Muscle layer of colon (tissue), 2 donors: ENCODE data around the gene POM121C.
"Not testable (repeated sequence)": the region's sequence is repeated elsewhere in the genome, so short reads cannot be mapped to it uniquely, and the experiment has no call there.

ENCODE experiments used
- H3K27ac ChIP-seq: one replicate; pipeline ENCODE4 v1.7.0; 2013; ENCODE audit warnings: low read depth, mild to moderate bottlenecking, low read length, moderate library complexity
- H3K27me3 ChIP-seq, 2 donors: one replicate each; pipeline ENCODE4 v1.7.0; 2013; ENCODE audit warnings: low read length in 2 of 2, mild to moderate bottlenecking in 2 of 2; ENCODE audit not compliant: insufficient read depth in 2 of 2, control insufficient read depth in 1 of 2
- H3K36me3 ChIP-seq: one replicate; pipeline ENCODE4 v1.7.0; 2013; ENCODE audit warnings: mild to moderate bottlenecking, low read length; ENCODE audit not compliant: insufficient read depth
- H3K4me1 ChIP-seq: one replicate; pipeline ENCODE4 v1.7.0; 2013; ENCODE audit warnings: mild to moderate bottlenecking, low read length; ENCODE audit not compliant: insufficient read depth
- H3K4me3 ChIP-seq, 2 donors: one replicate each; pipeline ENCODE4 v1.7.0; 2013; ENCODE audit warnings: low read length in 2 of 2, low read depth in 1 of 2, mild to moderate bottlenecking in 1 of 2, moderate library complexity in 1 of 2
- H3K9ac ChIP-seq: one replicate; pipeline ENCODE4 v1.7.0; 2013; ENCODE audit warnings: low read length
- H3K9me3 ChIP-seq: one replicate; pipeline ENCODE4 v1.7.0; 2013; ENCODE audit warnings: mild to moderate bottlenecking, low read length
- donor health status: abdominal sarcoma.
- donor health status: Adenocarcinoma of cecum.

The POM121C gene

DNA sequence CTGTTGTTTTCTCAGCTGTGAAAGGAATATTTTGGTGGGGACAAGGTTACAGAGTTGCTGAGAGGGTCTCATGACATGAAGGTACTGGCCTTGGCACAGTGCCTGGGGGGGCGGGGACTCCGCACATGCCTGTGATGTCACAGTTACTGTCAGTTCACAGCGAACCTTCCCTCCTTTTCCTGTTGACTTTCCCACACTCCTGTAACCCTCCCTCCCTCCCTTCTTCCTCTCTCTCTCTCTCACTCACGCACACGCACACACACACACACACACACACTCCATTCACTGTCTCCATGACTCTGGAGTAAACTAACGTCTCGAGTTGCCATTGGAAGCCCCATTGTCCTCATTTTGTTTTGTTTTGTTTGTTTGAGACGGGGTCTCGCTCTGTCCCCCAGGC, 118.8 kb downstream of the POM121C start:
- H3K36me3 ChIP-seq, H3K9me3 ChIP-seq, H3K4me1 ChIP-seq, H3K9ac ChIP-seq, H3K27me3 ChIP-seq, H3K27ac ChIP-seq, H3K4me3 ChIP-seq: not testable (repeated sequence)
